ENCODE data around the gene ADGRL1. TPM values are rescaled to one million over a fixed set of nuclear protein-coding genes. Genes with fewer than 3 reads are reported as not detected.

The ADGRL1 gene
- total and polyA plus RNA-seq, 2 experiments from 2014 or later, result 19.6 to 55.8 TPM

DNA sequence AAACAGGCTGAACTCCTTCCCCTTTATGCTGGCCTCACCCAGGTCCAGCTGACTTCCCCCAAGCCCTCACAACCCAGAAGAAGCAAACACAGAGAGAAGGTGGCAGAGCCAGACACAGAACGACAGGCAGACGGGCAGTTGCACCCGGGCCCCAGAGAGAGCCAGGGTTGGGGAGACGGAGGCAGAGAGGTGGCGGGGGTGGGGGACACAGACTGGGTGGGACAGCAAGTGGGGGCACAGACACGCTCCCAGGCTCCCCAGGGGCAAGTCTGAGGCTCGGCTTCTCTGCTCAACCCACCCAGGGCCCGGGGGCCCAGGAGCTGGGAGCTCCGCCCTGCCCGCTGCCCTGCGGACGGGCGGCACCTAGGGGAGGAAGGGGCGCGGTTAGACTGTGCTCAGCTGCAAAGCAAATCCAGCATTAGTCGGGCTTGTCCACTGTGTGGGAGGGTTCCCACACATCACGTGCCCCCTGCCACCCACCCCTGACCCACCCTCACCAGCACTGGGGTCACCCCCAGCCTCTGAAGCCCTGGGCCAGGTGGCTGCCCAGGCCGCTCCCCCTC is 38.3 kb downstream of the ADGRL1 start:
- TF ChIP-seq, protein P1, sequence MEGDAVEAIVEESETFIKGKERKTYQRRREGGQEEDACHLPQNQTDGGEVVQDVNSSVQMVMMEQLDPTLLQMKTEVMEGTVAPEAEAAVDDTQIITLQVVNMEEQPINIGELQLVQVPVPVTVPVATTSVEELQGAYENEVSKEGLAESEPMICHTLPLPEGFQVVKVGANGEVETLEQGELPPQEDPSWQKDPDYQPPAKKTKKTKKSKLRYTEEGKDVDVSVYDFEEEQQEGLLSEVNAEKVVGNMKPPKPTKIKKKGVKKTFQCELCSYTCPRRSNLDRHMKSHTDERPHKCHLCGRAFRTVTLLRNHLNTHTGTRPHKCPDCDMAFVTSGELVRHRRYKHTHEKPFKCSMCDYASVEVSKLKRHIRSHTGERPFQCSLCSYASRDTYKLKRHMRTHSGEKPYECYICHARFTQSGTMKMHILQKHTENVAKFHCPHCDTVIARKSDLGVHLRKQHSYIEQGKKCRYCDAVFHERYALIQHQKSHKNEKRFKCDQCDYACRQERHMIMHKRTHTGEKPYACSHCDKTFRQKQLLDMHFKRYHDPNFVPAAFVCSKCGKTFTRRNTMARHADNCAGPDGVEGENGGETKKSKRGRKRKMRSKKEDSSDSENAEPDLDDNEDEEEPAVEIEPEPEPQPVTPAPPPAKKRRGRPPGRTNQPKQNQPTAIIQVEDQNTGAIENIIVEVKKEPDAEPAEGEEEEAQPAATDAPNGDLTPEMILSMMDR (IDR thresholded peaks at IDR 0.05; ENCODE audit: low read depth, low read length), result no peak
- Histone ChIP-seq H3K27ac (no peak overlapping the region), H3K9me3 (ENCODE audit: low read depth) (no peaks in the 10 kb centered on the region), H3K27me3 (no peaks in the 10 kb centered on the region), H3K4me3 (no peak overlapping the region), H3K36me3 (peaks cover 22% of the 10 kb centered on the region), H3K4me1 (ENCODE audit: low read depth) (no peaks in the 10 kb centered on the region)
- DNase-seq (ENCODE audit: low read depth in 1 of 2, low spot score in 1 of 2), result no peak

DNA sequence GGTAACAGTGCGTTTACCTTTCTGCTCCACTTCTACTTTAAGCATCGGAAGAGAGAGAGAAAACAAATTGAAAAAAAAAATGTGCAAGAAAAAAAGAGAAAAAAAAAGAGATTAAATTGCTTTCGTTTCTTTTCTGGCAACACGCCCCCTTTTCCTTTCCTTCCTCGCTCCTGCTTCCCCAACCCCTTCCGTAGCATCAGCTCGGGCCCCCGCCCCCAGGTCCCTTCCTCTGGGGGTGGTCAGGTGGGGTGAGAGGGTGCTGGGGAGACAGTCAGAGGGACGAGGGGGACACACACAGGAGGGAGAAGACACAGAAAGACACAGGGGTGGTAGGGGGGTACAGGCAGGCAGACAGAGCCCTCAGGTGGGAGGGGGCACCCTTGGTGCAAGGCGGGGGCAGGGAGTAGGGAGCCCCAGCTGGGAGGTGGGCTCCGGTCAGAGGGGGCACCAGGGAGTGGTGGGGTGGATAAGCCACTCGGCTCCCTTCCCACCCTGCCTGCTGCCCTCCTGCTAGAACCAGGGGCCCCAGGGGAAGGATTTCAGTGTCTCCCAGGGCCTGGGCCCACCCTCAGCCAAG is 38.9 kb downstream of the ADGRL1 start:
- no peak for DNase-seq (ENCODE audit: low read depth in 1 of 2, low spot score in 1 of 2)
- no peaks in the 10 kb centered on the region for H3K9me3 ChIP-seq (ENCODE audit: low read depth)
- H3K27me3 ChIP-seq, result no peaks in the 10 kb centered on the region
- no peaks in the 10 kb centered on the region for H3K4me1 ChIP-seq (ENCODE audit: low read depth)
- H3K27ac ChIP-seq, result no peak overlapping the region
- TF ChIP-seq, protein P1 (IDR thresholded peaks at IDR 0.05; ENCODE audit: low read depth, low read length), result no peak
- peaks cover 16% of the 10 kb centered on the region for H3K36me3 ChIP-seq
- no peak overlapping the region for H3K4me3 ChIP-seq

DNA sequence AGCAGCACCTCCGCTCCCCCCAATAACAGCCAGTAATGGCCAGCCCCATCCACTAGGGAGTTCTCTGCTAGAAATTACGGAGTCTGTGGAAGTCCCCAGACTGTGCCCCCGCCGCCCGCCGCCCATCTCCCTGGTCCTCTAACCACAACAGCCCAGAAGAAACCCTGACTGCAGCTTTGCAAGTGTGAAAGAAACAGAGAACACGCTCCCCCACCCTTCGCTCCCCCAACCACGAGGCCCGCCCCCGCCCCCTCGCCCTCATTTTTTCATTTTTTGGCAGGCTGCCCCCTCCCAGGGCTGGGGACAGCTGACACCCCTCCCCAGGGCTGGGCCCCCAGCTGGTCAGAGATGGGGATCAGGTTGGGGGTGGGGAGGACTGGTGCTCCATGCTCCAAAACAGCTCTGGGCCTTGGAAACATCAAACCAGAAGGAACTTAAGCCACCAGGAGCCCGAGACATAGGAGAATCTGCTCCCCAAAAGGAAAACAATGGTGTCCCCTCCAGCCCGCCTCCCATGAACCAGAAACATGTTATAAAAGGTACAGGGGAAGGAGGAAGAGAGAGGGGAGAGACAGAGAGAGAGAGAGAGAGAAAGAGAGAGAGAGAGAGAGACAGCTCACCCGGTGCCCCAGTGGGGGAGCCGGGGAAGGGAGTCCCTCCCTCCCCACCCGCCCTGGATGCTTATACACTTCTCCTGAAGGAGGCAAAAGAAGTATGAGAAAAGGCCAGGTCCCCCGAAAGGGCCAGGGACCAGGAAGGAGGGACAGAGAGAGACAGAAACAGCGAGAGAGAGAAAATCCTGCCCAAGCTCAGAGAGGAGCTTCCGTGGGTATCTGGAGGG is 39.8 kb downstream of the ADGRL1 start:
- Histone ChIP-seq H3K4me3 (no peak overlapping the region), H3K9me3 (ENCODE audit: low read depth) (no peaks in the 10 kb centered on the region), H3K4me1 (ENCODE audit: low read depth) (no peaks in the 10 kb centered on the region), H3K27ac (no peak overlapping the region), H3K27me3 (no peaks in the 10 kb centered on the region), H3K36me3 (peaks cover 11% of the 10 kb centered on the region)
- no peak for DNase-seq (ENCODE audit: low read depth in 1 of 2, low spot score in 1 of 2)
- TF ChIP-seq, protein P1 (IDR thresholded peaks at IDR 0.05; ENCODE audit: low read depth, low read length), result no peak

DNA sequence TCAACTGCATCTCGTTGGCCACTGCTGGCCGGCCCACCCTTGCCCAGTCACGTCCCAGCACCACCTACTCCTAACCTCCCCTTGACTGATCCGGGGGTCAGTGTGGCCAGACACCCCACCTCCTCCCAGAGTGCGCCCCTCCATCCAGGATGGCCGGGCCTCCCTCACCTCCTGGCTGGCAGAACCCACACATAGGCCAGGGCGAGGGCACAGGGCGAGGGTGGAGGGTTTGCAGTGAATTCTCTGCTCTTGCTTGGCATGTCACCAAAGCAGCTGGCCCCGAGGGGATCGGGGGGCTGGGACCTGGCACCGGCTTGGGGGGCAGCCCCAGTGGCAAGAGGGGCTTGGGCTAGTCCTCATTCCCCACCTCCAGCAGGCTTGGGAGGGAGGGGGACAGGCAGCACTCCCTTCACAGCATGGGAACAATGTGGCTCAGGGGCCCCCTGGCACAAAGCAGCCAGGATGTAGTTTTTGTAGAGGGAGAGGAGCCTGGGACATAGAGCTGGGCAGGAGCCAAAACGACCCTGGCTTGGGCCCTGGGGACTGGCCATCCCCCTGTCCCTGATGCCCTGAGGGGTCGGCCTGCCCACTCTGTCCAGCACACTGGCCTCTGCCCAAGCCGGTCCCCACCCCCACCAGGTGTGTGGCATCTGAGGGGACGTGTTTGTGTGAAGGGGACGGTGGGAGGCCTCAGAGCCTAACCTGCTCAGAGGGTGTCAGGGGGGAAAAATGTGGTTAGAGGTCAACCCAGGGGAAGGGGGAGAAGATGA is 41.1 kb downstream of the ADGRL1 start:
- Histone ChIP-seq H3K27me3 (no peaks in the 10 kb centered on the region), H3K27ac (no peak overlapping the region), H3K9me3 (ENCODE audit: low read depth) (no peaks in the 10 kb centered on the region), H3K36me3 (peaks cover 4% of the 10 kb centered on the region), H3K4me1 (ENCODE audit: low read depth) (no peaks in the 10 kb centered on the region), H3K4me3 (no peak overlapping the region)
- TF ChIP-seq, protein P1 (IDR thresholded peaks at IDR 0.05; ENCODE audit: low read depth, low read length), result no peak
- no peak for DNase-seq (ENCODE audit: low read depth in 1 of 2, low spot score in 1 of 2)

DNA sequence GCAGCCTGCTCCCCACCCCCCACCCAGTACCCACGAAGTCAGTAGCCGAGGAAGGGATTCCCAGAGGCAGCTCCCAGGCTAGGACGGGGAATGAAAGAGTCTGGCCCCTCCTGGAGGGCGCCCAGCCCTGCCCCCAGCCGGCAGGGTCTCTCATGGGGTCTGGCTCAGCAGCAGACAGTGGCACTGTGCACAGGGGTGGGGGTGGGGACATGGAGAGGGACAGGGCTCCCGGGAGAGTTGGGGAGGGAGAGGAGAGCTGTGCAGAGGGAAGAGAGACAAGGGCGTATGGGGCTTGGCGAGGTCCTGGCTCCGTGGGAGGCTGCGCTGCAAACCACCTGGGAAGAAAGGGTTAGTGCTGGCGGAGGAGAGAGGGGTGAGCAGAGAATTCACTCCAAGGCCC is 41.9 kb downstream of the ADGRL1 start:
- Histone ChIP-seq H3K9me3 (ENCODE audit: low read depth) (no peaks in the 10 kb centered on the region), H3K4me1 (ENCODE audit: low read depth) (no peaks in the 10 kb centered on the region), H3K4me3 (no peak overlapping the region), H3K36me3 (no peaks in the 10 kb centered on the region), H3K27me3 (no peaks in the 10 kb centered on the region), H3K27ac (no peak overlapping the region)
- no peak for DNase-seq (ENCODE audit: low read depth in 1 of 2, low spot score in 1 of 2)
- TF ChIP-seq, protein P1 (IDR thresholded peaks at IDR 0.05; ENCODE audit: low read depth, low read length), result no peak

Data from cardiac muscle cell (in vitro differentiated cells and primary cell).